KBM-7 (cell line): ENCODE results near the gene KPNA5.
"Not testable (repeated sequence)": the region's sequence is repeated elsewhere in the genome, so short reads cannot be mapped to it uniquely, and the experiment has no call there.

Experiments
- DNase-seq: peaks from one replicate; pipeline ENCODE4 v3.0.0-alpha.2; 2015
- in situ Hi-C: fragments of 300-500 bp; cut with MboI; formaldehyde crosslinking; loops from 2 replicates; pipeline ENCODE4 v1.14.3; 2020; ENCODE audit warnings: low sequenced_read_pairs, low pct_unique_long_range_greater_than_20kb, mixed read lengths

Gene KPNA5

GRCh38 chr6:116680880-116681672 is at the start of gene KPNA5:
Gene KPNA5 (plus strand): TSS chr6:116681211. CDS start chr6:116681335, 124 bp downstream.
- in situ Hi-C loops: no loop called here

DNA sequence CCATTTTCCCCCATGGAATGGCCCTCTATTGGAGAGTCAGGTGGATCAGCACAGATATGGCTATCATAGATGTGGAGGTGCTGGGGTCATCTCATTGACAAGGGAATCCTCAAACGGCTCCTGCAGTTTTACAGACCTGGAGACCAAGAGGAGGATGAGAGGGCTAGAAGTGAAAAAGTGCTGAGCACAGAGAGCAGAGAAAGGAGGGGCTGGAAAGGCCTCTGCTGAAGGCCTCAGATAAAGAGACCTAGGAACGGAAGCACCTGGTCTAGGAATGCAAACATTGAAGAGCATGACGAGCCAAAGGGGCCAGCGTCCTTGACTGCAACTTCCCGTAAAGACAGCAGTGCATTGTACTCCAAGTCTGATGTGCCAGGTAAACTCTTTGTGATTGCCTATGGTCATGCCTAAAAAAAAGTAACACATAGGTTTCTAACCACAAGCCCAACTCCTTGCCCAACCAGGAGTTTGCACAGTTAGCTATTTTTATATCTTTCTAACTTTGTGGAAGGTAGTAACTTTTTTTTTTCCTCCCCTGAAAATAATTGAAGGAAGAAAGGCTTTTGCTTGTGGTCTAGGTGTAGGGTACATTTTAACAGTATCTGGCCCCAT is 49.5 kb upstream of the KPNA5 start:
- DNase-seq: peak; percentile 12

More at GRCh38 chr6:116680880-116681672, at the start of gene KPNA5:
- peak; percentile 96 for DNase-seq

GRCh38 chr6:116633685-116634084 is 47.3 kb upstream of the KPNA5 start:
- DNase-seq: peak; percentile 8
- in situ Hi-C loops: no loop called here

More for the DNA sequence above, 49.5 kb upstream of the KPNA5 start:
- in situ Hi-C loops: no loop called here

- DNase-seq: no peak
- in situ Hi-C loops: no loop called here
Observed at GRCh38 chr6:116648156-116648555, 32.9 kb upstream of the KPNA5 start.

DNA sequence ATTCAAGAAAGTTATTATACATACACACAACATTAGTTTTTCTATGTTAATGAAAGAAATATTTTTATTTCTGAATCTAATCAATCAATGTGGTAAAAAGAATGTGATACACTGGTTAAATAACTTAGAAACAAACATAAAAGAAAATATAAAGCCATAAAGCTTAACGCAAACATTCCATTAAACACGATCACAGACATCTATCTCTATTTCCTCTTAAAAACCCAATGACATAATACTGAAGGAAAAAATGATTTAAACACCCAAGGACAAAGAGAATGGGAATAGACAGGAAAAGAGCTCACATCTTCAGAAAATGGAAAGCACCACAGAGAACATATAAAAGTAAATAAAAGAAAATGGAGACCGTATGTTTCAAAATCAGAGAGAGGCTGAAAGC is 31.9 kb upstream of the KPNA5 start:
- in situ Hi-C loops: no loop called here
- no peak for DNase-seq

- in situ Hi-C loops: no loop called here
- no peak for DNase-seq
Observed at GRCh38 chr6:116651916-116652315, 29.1 kb upstream of the KPNA5 start.

DNA sequence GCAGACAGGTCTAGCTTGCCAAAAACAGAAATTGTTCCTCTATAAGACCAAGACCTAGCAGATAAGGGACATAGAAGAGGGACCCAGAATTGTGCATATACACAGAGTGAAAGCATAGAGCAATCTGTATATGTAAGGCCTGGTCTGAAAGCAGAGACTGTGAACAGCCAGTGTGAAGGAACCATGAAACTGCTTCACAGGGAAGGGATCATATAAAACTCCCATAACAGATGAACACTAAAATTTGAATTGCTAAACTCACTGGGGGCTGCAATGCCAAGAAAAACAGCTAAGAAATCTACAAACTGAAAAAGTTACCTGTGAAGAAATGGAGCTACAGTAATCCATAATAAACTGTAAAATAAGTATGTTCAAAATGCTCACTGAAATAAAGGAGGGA is 19.4 kb upstream of the KPNA5 start:
- DNase-seq: no peak
- in situ Hi-C loops: no loop called here

DNA sequence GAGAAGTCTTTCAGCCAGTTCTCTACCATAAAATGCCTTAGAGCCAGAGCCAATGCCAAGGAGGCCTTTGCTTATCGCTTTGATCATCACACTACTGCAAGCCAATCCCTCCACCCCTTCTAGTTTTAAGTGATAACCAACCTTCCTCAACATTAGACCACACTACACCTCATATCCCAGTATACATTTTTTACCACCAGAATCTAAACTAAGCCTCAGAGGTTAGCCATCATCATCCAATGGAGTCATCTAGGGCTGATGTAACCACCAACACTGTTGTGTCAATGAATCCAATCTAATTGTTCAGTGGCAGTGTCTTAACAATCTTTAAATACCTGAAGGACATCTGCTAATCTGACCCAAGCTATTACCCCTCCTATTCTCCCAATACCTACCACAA is 18.8 kb upstream of the KPNA5 start:
- DNase-seq: no peak
- in situ Hi-C loops: no loop called here

- DNase-seq: no peak
- in situ Hi-C loops: no loop called here
Observed at GRCh38 chr6:116663308-116663707, 17.7 kb upstream of the KPNA5 start.

DNA sequence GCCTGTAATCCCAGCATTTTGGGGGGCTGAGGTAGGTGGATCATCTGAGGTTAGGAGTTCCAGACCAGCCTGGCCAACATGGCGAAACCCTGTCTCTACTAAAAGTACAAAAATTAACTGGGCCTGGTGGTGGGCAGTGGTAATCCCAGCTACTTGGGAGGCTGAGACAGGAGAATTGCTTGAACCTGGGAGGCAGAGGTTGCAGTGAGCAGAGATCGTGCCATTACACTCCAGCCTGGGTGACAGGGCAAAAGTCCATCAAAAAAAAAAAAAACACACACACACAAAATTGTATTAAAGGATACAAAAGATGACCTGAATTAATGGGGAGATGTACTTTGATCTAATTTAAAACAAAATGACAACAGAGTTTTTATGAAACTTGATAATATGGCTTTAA is 16.8 kb upstream of the KPNA5 start:
- in situ Hi-C loops, DNase-seq: not testable (repeated sequence)

DNA sequence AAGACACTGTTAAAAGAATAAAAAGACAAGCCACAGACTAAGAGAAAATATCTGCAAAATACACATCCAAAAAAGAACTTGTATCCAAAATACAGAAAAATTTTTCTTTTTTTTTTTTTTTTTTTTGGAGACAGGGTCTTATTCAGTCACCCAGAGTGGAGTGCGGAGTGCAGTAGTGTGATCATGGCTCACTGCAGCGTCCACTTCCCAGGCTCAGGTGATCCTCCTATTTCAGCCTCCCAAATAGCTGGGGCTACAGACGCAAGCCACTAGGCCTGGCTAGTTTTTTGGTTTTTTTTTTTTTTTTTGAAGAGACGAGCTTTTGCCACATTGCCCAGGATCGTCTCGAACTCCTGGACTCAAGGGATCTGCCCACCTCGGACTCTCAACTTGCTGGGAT is 15.5 kb upstream of the KPNA5 start:
- no peak for DNase-seq
- in situ Hi-C loops: no loop called here

GRCh38 chr6:116666869-116667268 is 14.1 kb upstream of the KPNA5 start:
- DNase-seq: no peak
- in situ Hi-C loops: no loop called here

GRCh38 chr6:116667623-116668022 is 13.4 kb upstream of the KPNA5 start:
- peak; percentile 79 for DNase-seq
- in situ Hi-C loops: no loop called here

- in situ Hi-C loops: no loop called here
- no peak for DNase-seq
Observed at GRCh38 chr6:116672306-116672705, 8.7 kb upstream of the KPNA5 start.

GRCh38 chr6:116676021-116676420 is 5.0 kb upstream of the KPNA5 start:
- in situ Hi-C loops: no loop called here
- no peak for DNase-seq

DNA sequence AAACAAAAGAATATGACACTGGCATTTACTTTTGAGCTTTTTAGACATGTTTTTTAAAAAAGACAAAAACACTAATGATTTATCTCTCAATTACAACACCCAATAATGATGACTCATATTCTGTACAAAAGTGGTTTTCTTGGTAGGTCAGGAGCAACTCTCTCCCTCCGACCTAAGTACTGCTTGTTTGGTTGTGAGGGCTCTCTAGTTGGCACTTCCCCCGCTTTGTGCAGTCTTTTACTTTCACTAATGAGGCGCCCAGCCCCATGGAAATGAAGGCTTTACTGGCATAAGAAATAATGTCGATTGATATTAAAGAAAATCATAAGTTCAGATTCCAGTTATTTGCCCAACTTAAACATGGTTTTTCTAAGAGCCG is 1.3 kb downstream of the KPNA5 start:
- in situ Hi-C loops: no loop called here
- DNase-seq: peak; percentile 72

GRCh38 chr6:116685437-116685993 is 4.5 kb downstream of the KPNA5 start:
- no peak for DNase-seq
- in situ Hi-C loops: no loop called here

DNA sequence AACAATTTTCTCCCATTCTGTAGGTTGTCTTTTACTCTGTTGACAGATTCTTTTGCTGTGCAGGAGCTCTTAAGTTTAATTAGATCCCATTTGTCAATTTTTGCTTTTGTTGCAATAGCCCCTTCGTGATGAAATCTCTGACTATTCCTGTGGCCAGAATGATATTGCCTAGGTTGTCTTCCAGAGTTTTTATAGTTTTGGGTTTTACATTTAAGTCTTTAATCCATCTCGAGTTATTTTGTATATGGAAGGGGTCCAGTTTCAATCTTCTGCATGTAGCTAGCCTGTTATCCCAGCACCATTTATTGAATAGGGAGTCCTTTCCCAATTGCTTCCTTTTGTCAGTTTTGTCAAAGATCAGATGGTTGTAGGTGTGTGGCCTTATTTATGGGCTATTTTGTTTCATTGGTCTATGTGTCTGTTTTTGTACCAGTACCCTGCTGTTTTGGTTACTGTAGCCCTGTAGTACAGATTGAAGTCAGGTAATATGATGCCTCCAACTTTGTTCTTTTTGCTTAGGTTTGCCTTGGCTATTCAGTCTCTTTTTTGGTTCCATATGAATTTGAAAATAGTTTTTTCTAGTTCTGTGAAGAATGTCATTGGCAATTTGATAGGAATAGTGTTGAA is 5.6 kb downstream of the KPNA5 start:
- DNase-seq, in situ Hi-C loops: not testable (repeated sequence)

- no peak for DNase-seq
- in situ Hi-C loops: no loop called here
Observed at GRCh38 chr6:116691154-116691553, 10.1 kb downstream of the KPNA5 start.

DNA sequence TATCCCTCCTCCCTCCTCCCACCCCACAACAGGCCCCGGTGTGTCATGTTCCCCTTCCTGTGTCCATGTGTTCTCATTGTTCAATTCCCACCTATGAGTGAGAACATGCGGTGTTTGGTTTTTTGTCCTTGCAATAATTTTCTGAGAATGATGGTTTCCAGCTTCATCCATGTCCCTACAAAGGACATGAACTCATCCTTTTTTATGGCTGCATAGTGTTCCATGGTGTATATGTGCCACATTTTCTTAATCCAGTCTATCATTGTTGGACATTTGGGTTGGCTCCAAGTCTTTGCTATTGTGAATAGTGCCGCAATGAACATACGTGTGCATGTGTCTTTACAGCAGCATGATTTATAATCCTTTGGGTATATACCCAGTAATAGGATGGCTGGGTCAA is 11.9 kb downstream of the KPNA5 start:
- in situ Hi-C loops, DNase-seq: not testable (repeated sequence)
